HUES6 (cell line): ENCODE measurements around the gene EEFSEC.

Source experiments
- H3K27ac ChIP-seq: 2 replicates; pipeline ENCODE4 v1.7.0; 2013; ENCODE audit warnings: low read depth, mild to moderate bottlenecking, low read length, inconsistent platforms
- H3K27me3 ChIP-seq: 2 replicates; pipeline ENCODE4 v1.6.1; 2013; ENCODE audit warnings: low read length; ENCODE audit not compliant: control insufficient read depth, insufficient read depth
- H3K36me3 ChIP-seq: 2 replicates; pipeline ENCODE4 v1.6.1; 2013; ENCODE audit warnings: low read length; ENCODE audit not compliant: control insufficient read depth, insufficient read depth
- H3K4me1 ChIP-seq: 2 replicates; pipeline ENCODE4 v1.6.1; 2013; ENCODE audit warnings: low read length; ENCODE audit not compliant: control insufficient read depth, insufficient read depth
- H3K4me3 ChIP-seq: 2 replicates; pipeline ENCODE4 v1.5.1; 2013; ENCODE audit warnings: low read depth, low read length
- H3K9ac ChIP-seq: one replicate; pipeline ENCODE4 v1.6.1; 2013; ENCODE audit warnings: mild to moderate bottlenecking, low read length
- H3K9me3 ChIP-seq: 2 replicates; pipeline ENCODE4 v1.6.1; 2013; ENCODE audit warnings: low read depth, low read length; ENCODE audit not compliant: control insufficient read depth, insufficient read depth

Gene EEFSEC

GRCh38 chr3:128381609-128382008, 228.3 kb downstream of the EEFSEC start:
- H3K27me3 ChIP-seq = no peaks in the 10 kb centered on the region
- no peak overlapping the region for H3K27ac ChIP-seq
- no peaks in the 10 kb centered on the region for H3K4me1 ChIP-seq
- no peaks in the 10 kb centered on the region for H3K36me3 ChIP-seq
- no peak overlapping the region for H3K9ac ChIP-seq
- H3K9me3 ChIP-seq = no peaks in the 10 kb centered on the region
- no peak overlapping the region for H3K4me3 ChIP-seq

- no peaks in the 10 kb centered on the region for H3K36me3 ChIP-seq
- no peaks in the 10 kb centered on the region for H3K9me3 ChIP-seq
- H3K27ac ChIP-seq = no peak overlapping the region
- H3K4me1 ChIP-seq = no peaks in the 10 kb centered on the region
- no peak overlapping the region for H3K9ac ChIP-seq
- H3K27me3 ChIP-seq = no peaks in the 10 kb centered on the region
- H3K4me3 ChIP-seq = no peak overlapping the region
Observed at GRCh38 chr3:128382221-128382807, 229.0 kb downstream of the EEFSEC start.

- Histone ChIP-seq H3K4me3 (no peak overlapping the region), H3K36me3 (no peaks in the 10 kb centered on the region), H3K9me3 (no peaks in the 10 kb centered on the region), H3K9ac (no peak overlapping the region), H3K27ac (no peak overlapping the region), H3K27me3 (no peaks in the 10 kb centered on the region), H3K4me1 (no peaks in the 10 kb centered on the region)
Observed at GRCh38 chr3:128383316-128384235, 230.3 kb downstream of the EEFSEC start.

GRCh38 chr3:128385080-128385832, 232.0 kb downstream of the EEFSEC start:
- H3K9ac ChIP-seq = no peak overlapping the region
- no peak overlapping the region for H3K4me3 ChIP-seq
- H3K4me1 ChIP-seq = no peaks in the 10 kb centered on the region
- H3K9me3 ChIP-seq = no peaks in the 10 kb centered on the region
- H3K27ac ChIP-seq = no peak overlapping the region
- no peaks in the 10 kb centered on the region for H3K36me3 ChIP-seq
- H3K27me3 ChIP-seq = no peaks in the 10 kb centered on the region

GRCh38 chr3:128388932-128389331, 235.7 kb downstream of the EEFSEC start:
- no peaks in the 10 kb centered on the region for H3K27me3 ChIP-seq
- H3K27ac ChIP-seq = no peak overlapping the region
- H3K4me3 ChIP-seq = no peak overlapping the region
- no peaks in the 10 kb centered on the region for H3K9me3 ChIP-seq
- peaks cover 6% of the 10 kb centered on the region; the same call in 1 of the 2 replicates for H3K4me1 ChIP-seq
- no peak overlapping the region for H3K9ac ChIP-seq
- H3K36me3 ChIP-seq = no peaks in the 10 kb centered on the region

DNA sequence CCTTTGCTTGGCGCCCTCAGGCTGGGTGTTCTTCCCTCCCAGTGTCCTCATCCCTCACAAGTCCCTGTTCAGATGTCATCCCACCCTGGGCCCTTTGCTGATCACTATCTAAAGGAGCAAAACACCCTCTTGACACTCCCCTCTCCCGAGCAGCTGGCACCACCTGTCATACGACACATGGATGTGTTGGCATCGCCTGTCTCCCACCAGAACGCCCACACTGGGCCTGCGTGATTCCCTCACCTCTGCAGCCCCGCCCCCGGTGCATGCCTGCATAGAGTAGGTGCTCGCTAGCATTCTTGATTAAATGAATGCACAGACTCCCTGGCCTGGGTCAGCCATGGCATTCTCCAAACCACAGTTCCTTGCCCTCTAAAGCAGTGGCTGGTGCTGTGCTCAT, 237.6 kb downstream of the EEFSEC start:
- Histone ChIP-seq H3K27me3 (no peaks in the 10 kb centered on the region), H3K36me3 (no peaks in the 10 kb centered on the region), H3K9me3 (no peaks in the 10 kb centered on the region), H3K27ac (no peak overlapping the region), H3K9ac (no peak overlapping the region), H3K4me3 (no peak overlapping the region), H3K4me1 (peaks cover 6% of the 10 kb centered on the region; the same call in 1 of the 2 replicates)

- Histone ChIP-seq H3K27me3 (no peaks in the 10 kb centered on the region), H3K36me3 (no peaks in the 10 kb centered on the region), H3K9me3 (no peaks in the 10 kb centered on the region), H3K27ac (no peak overlapping the region), H3K4me1 (peaks cover 6% of the 10 kb centered on the region; the same call in 1 of the 2 replicates), H3K4me3 (no peak overlapping the region), H3K9ac (no peak overlapping the region)
Observed at GRCh38 chr3:128392021-128392420, 238.7 kb downstream of the EEFSEC start.

DNA sequence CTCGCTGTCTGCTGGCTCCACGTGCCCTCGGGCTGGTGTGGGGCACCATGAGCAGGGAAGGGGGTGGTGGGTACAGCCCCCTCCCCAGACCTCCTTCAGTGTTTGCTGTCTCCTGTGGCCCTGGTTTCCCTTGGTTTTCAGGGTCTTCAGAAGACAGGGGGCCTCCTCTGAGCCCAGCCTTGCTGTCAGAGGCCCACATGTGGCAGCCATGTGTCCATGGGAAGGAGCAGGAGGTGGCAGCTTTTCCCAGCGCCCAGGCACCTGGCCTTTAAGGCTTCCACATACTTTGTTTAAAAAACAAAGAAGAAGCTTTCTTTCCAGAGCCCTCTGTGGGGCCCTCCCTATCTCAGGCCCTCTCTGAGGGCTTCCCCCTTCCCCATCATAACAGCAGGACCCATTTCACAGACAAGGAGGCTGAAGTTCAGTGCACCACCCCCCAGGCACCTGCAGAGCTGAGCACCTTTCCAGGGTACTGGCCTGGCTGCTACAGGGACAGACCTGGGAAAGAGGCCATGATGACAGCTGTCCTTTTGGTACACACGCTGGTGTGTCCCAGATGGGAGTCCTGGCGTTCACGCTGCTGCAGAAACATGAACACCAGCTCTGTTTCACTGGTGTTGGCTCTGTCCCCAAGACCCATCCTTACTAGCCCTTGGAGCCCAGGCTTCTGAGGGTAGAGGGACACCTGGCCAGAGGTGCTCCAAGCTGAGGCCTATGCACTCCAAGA, 239.7 kb downstream of the EEFSEC start:
- Histone ChIP-seq H3K9ac (no peak overlapping the region), H3K36me3 (no peaks in the 10 kb centered on the region), H3K9me3 (no peaks in the 10 kb centered on the region), H3K27me3 (no peaks in the 10 kb centered on the region), H3K27ac (no peak overlapping the region), H3K4me3 (no peak overlapping the region), H3K4me1 (peaks cover 6% of the 10 kb centered on the region; the same call in 1 of the 2 replicates)

GRCh38 chr3:128394033-128394432, 240.8 kb downstream of the EEFSEC start:
- Histone ChIP-seq H3K27ac (no peak overlapping the region), H3K4me1 (peaks cover 6% of the 10 kb centered on the region; the same call in 1 of the 2 replicates)

DNA sequence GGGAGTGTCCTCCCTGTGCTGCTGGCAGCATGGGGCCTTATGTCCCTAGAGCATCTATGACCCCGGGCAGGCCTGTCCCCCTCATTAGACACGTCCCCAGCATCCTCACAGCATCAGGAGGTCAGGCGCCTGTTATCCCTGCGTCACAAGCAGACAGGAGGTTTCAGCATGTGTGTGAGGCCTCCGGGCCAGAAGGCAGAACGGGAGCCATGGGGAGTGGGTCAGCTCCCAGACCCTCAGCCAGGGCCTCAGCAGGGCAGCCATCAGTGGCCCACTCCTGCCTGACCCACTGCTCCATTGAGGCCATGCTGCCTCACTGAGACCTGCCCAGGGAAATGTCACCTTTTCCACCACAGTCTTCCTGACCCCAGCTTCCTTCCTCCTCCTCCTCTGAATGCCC, 241.8 kb downstream of the EEFSEC start:
- Histone ChIP-seq H3K27ac (no peak overlapping the region), H3K4me3 (no peak overlapping the region), H3K36me3 (no peaks in the 10 kb centered on the region), H3K27me3 (no peaks in the 10 kb centered on the region), H3K9me3 (no peaks in the 10 kb centered on the region), H3K4me1 (peaks cover 6% of the 10 kb centered on the region; the same call in 1 of the 2 replicates), H3K9ac (no peak overlapping the region)

More at GRCh38 chr3:128394033-128394432, 240.8 kb downstream of the EEFSEC start:
- no peaks in the 10 kb centered on the region for H3K9me3 ChIP-seq
- no peak overlapping the region for H3K4me3 ChIP-seq
- no peaks in the 10 kb centered on the region for H3K36me3 ChIP-seq
- H3K9ac ChIP-seq = no peak overlapping the region
- H3K27me3 ChIP-seq = no peaks in the 10 kb centered on the region
